ENCODE measurements around the gene IL9. TPM values are rescaled to one million over a fixed set of nuclear protein-coding genes. Genes with fewer than 3 reads are reported as not detected.
A peak's percentile ranks its signal among the peaks of the same experiment; 100 is the strongest.

The IL9 gene
- total RNA-seq, 1 donor from 2014 or later, result not detected

- H3K27ac Mint-ChIP-seq, result no peak overlapping the region
- no peaks in the 10 kb centered on the region for H3K79me2 ChIP-seq (ENCODE audit: low read depth)
- no peaks in the 10 kb centered on the region for H3F3A ChIP-seq (ENCODE audit: low read depth)
- H3K4me3 Mint-ChIP-seq, result no peak overlapping the region
- no peaks in the 10 kb centered on the region for H3K9me3 ChIP-seq (ENCODE audit: low read depth)
- H3K4me1 Mint-ChIP-seq, result peaks cover 3% of the 10 kb centered on the region
- no peaks in the 10 kb centered on the region for H3K9me3 Mint-ChIP-seq
- H3K4me3 ChIP-seq, result no peak overlapping the region
- no peak overlapping the region for H3K4me2 ChIP-seq
- H3K27me3 ChIP-seq, result peaks cover 99% of the 10 kb centered on the region
- no peak for TF ChIP-seq EZH2phosphoT487 (IDR thresholded peaks at IDR 0.05)
- no peak for TF ChIP-seq EZH2 (IDR thresholded peaks at IDR 0.05)
- no peak for TF ChIP-seq CTCF (IDR thresholded peaks at IDR 0.05)
- DNase-seq (ENCODE audit: low spot score), result no peak
- no peaks in the 10 kb centered on the region for H3K36me3 ChIP-seq
- peaks cover 7% of the 10 kb centered on the region for H3K4me1 ChIP-seq
- H2AFZ ChIP-seq (replicated peaks), result no peak overlapping the region
- H4K20me1 ChIP-seq (ENCODE audit: low read depth), result peaks cover 15% of the 10 kb centered on the region
- no peak overlapping the region for H3K27ac ChIP-seq
- H3K9ac ChIP-seq, result no peak overlapping the region
- H3K36me3 Mint-ChIP-seq, result no peaks in the 10 kb centered on the region
- H3K27me3 Mint-ChIP-seq (ENCODE audit: insufficient read depth, low read depth), result peaks cover 24% of the 10 kb centered on the region
Observed at GRCh38 chr5:135934939-135935338, 39.3 kb upstream of the IL9 start.

- H3K9me3 Mint-ChIP-seq, result peaks cover 11% of the 10 kb centered on the region
- H3K9me3 ChIP-seq (ENCODE audit: low read depth), result no peaks in the 10 kb centered on the region
- peak overlapping the region; percentile 86 for H3K4me2 ChIP-seq
- TF ChIP-seq EZH2 (IDR thresholded peaks at IDR 0.05), result peak; percentile 77
- peak; percentile 64 for TF ChIP-seq EZH2phosphoT487 (IDR thresholded peaks at IDR 0.05)
- no peak for TF ChIP-seq CTCF (IDR thresholded peaks at IDR 0.05)
- H3K79me2 ChIP-seq (ENCODE audit: low read depth), result no peaks in the 10 kb centered on the region
- H3K9ac ChIP-seq, result no peak overlapping the region
- H3K4me3 ChIP-seq, result peak overlapping the region; percentile 52
- peak; percentile 48 for DNase-seq (ENCODE audit: low spot score)
- H3K4me1 Mint-ChIP-seq, result peaks cover 3% of the 10 kb centered on the region
- peaks cover 15% of the 10 kb centered on the region for H4K20me1 ChIP-seq (ENCODE audit: low read depth)
- no peak overlapping the region for H3K27ac ChIP-seq
- peak overlapping the region; percentile 78 for H3K4me3 Mint-ChIP-seq
- H3K27me3 ChIP-seq, result peaks cover 100% of the 10 kb centered on the region
- peak overlapping the region; percentile 90 for H2AFZ ChIP-seq (replicated peaks)
- H3K36me3 Mint-ChIP-seq, result no peaks in the 10 kb centered on the region
- no peaks in the 10 kb centered on the region for H3F3A ChIP-seq (ENCODE audit: low read depth)
- no peak overlapping the region for H3K27ac Mint-ChIP-seq
- H3K4me1 ChIP-seq, result peaks cover 7% of the 10 kb centered on the region
- H3K36me3 ChIP-seq, result no peaks in the 10 kb centered on the region
- peaks cover 43% of the 10 kb centered on the region for H3K27me3 Mint-ChIP-seq (ENCODE audit: insufficient read depth, low read depth)
Observed at GRCh38 chr5:135930949-135931295, 35.3 kb upstream of the IL9 start.

- H3K27ac Mint-ChIP-seq, result no peak overlapping the region
- Histone ChIP-seq H3K9me3 (ENCODE audit: low read depth) (no peaks in the 10 kb centered on the region), H3K4me2 (peak overlapping the region; percentile 86), H3K4me1 (peaks cover 7% of the 10 kb centered on the region), H3K27ac (no peak overlapping the region), H3K79me2 (ENCODE audit: low read depth) (no peaks in the 10 kb centered on the region), H3K4me3 (peak overlapping the region; percentile 52), H3F3A (ENCODE audit: low read depth) (no peaks in the 10 kb centered on the region), H3K36me3 (no peaks in the 10 kb centered on the region), H3K9ac (no peak overlapping the region), H4K20me1 (ENCODE audit: low read depth) (peaks cover 15% of the 10 kb centered on the region), H3K27me3 (peaks cover 100% of the 10 kb centered on the region), H2AFZ (replicated peaks) (peak overlapping the region; percentile 90)
- peaks cover 43% of the 10 kb centered on the region for H3K27me3 Mint-ChIP-seq (ENCODE audit: insufficient read depth, low read depth)
- peak overlapping the region; percentile 78 for H3K4me3 Mint-ChIP-seq
- H3K9me3 Mint-ChIP-seq, result peaks cover 11% of the 10 kb centered on the region
- DNase-seq (ENCODE audit: low spot score), result peak; percentile 74
- peaks cover 3% of the 10 kb centered on the region for H3K4me1 Mint-ChIP-seq
- TF ChIP-seq EZH2phosphoT487 (IDR thresholded peaks at IDR 0.05) (peak; percentile 6), EZH2 (IDR thresholded peaks at IDR 0.05) (peak; percentile 96), CTCF (IDR thresholded peaks at IDR 0.05) (peak; percentile 31)
- H3K36me3 Mint-ChIP-seq, result no peaks in the 10 kb centered on the region
Observed at GRCh38 chr5:135930029-135930948, 34.6 kb upstream of the IL9 start.

All from neural progenitor cell (in vitro differentiated cells).